Stimulated activated effector memory CD8-positive, alpha-beta T cell treated with anti-CD3 and anti-CD28 coated beads, Interleukin-12 subunit alpha, Interleukin-12 subunit beta, amount 100 ng/mL, for 72 hours (primary cell): ENCODE results near the gene ACSBG1.
"Not testable (repeated sequence)": the region's sequence is repeated elsewhere in the genome, so short reads cannot be mapped to it uniquely, and the experiment has no call there.

Source experiments
- ATAC-seq: fragments of 150-1000 bp; cut with Tn5 transposase; 2 replicates; pipeline ENCODE4 v1.10.0; 2021
- DNase-seq, 2 donors: peaks; one replicate each; pipeline ENCODE4 v3.0.0; 2021 to 2022; ENCODE audit warnings: low spot score in 2 of 2
- H3K27ac Mint-ChIP-seq: one replicate; pipeline ENCODE4 v1.8.0; 2022; ENCODE audit warnings: mild to moderate bottlenecking, mixed read lengths
- H3K36me3 Mint-ChIP-seq: one replicate; pipeline ENCODE4 v1.8.0; 2022; ENCODE audit warnings: mild to moderate bottlenecking, mixed read lengths
- H3K4me1 Mint-ChIP-seq: one replicate; pipeline ENCODE4 v1.8.0; 2022; ENCODE audit warnings: mixed read lengths
- H3K4me3 Mint-ChIP-seq: one replicate; pipeline ENCODE4 v1.8.0; 2022; ENCODE audit warnings: mild to moderate bottlenecking, mixed read lengths
- H3K9me3 Mint-ChIP-seq: one replicate; pipeline ENCODE4 v1.8.0; 2022; ENCODE audit warnings: mixed read lengths

Gene ACSBG1

GRCh38 chr15:78263351-78263781 is 29.0 kb upstream of the ACSBG1 start:
- Mint-ChIP-seq H3K27ac (peak overlapping the region; percentile 72), H3K36me3 (peaks cover 6% of the 10 kb centered on the region), H3K4me3 (peak overlapping the region; percentile 71), H3K9me3 (no peaks in the 10 kb centered on the region), H3K4me1 (peaks cover 9% of the 10 kb centered on the region)
- DNase-seq, result no peak
- no peak for ATAC-seq

DNA sequence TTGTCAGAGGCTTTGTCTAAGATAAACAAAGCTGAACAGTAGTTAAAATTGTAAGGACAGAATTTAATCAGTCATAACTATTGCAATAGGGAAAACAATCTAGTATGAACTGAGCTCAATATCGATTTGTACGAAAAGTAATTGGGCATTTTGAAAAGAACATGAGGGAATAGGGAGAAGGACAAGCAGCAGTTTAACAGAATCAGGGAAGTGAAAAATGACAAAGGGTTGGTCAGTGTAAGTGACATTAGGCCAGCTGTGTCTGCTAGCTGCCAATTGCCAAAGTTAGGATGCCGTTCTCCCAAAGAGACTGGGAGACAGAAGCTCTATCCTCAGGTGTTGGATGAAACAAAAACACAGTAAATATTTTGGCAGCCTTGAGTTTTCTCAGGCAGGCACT is 26.7 kb upstream of the ACSBG1 start:
- Mint-ChIP-seq H3K4me1 (no peaks in the 10 kb centered on the region), H3K36me3 (peaks cover 6% of the 10 kb centered on the region), H3K4me3 (no peak overlapping the region), H3K27ac (no peak overlapping the region), H3K9me3 (no peaks in the 10 kb centered on the region)
- ATAC-seq (no peak), DNase-seq (no peak)

GRCh38 chr15:78260489-78260888 is 26.1 kb upstream of the ACSBG1 start:
- H3K4me1 Mint-ChIP-seq, result no peaks in the 10 kb centered on the region
- DNase-seq, result no peak
- peak overlapping the region; percentile 70 for H3K27ac Mint-ChIP-seq
- no peak for ATAC-seq
- H3K4me3 Mint-ChIP-seq, result no peak overlapping the region
- no peaks in the 10 kb centered on the region for H3K9me3 Mint-ChIP-seq
- peaks cover 6% of the 10 kb centered on the region for H3K36me3 Mint-ChIP-seq

- H3K9me3 Mint-ChIP-seq, result no peaks in the 10 kb centered on the region
- no peaks in the 10 kb centered on the region for H3K4me1 Mint-ChIP-seq
- ATAC-seq (no peak), DNase-seq (no peak)
- H3K4me3 Mint-ChIP-seq, result no peak overlapping the region
- H3K27ac Mint-ChIP-seq, result no peak overlapping the region
- no peaks in the 10 kb centered on the region for H3K36me3 Mint-ChIP-seq
Observed at GRCh38 chr15:78259232-78259631, 24.9 kb upstream of the ACSBG1 start.

GRCh38 chr15:78257681-78258080 is 23.3 kb upstream of the ACSBG1 start:
- Mint-ChIP-seq H3K36me3 (no peaks in the 10 kb centered on the region), H3K4me3 (no peak overlapping the region), H3K4me1 (no peaks in the 10 kb centered on the region), H3K9me3 (no peaks in the 10 kb centered on the region), H3K27ac (no peak overlapping the region)
- no peak for ATAC-seq
- no peak for DNase-seq

DNA sequence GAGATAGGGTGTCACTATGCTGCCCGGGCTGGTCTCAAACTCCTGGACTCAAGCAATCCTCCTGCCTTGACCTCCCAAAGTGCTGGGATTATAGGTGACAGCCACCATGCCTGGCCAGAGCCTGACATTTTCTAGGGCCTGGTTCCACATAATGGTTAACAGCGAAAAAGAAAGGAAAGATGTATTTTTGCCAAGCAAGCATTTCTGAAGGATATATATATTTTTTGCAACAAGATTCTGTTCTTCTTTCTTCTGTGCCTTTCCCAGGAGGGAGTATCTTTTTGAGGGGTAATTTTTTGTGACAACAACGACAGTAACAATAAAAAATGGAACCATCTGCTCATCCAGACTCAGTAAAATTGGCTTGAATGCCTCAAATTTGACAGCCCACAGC is 21.7 kb upstream of the ACSBG1 start:
- no peaks in the 10 kb centered on the region for H3K4me1 Mint-ChIP-seq
- H3K36me3 Mint-ChIP-seq, result no peaks in the 10 kb centered on the region
- no peak overlapping the region for H3K4me3 Mint-ChIP-seq
- no peak for DNase-seq
- no peak for ATAC-seq
- no peak overlapping the region for H3K27ac Mint-ChIP-seq
- no peaks in the 10 kb centered on the region for H3K9me3 Mint-ChIP-seq

DNA sequence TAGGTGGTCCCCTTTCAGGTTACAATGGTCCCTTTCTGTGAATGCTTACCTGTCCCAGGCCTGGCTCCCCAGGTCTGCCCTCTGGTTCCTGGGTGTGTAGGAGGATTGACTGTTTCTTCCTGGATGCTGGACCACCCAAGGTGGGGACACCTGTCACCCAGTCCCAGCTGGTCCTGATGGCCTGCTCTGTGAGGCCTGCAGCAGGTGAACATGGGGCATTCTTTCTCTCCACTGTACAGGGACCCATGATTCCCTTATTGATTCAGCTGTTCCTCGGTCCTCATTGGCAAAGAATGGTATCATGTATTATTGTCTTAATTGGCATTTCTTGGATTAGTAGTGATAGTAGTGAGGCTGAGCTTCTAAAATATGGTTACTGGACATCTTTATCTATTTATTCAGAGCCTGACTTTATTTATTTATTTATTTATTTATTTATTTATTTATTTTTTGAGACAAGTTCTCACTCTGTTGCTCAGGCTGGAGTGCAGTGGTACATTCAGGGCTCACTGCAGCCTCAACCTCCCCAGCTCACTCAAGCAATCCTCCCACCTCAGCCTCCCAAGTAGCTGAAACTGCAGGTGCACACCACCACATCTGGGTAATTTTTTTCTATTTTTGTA is 21.2 kb upstream of the ACSBG1 start:
- DNase-seq, result no peak
- H3K36me3 Mint-ChIP-seq, result no peaks in the 10 kb centered on the region
- H3K27ac Mint-ChIP-seq, result no peak overlapping the region
- H3K4me3 Mint-ChIP-seq, result no peak overlapping the region
- no peaks in the 10 kb centered on the region for H3K4me1 Mint-ChIP-seq
- H3K9me3 Mint-ChIP-seq, result no peaks in the 10 kb centered on the region
- no peak for ATAC-seq

GRCh38 chr15:78251136-78251535 is 16.8 kb upstream of the ACSBG1 start:
- no peaks in the 10 kb centered on the region for H3K4me1 Mint-ChIP-seq
- ATAC-seq, result no peak
- H3K9me3 Mint-ChIP-seq, result no peaks in the 10 kb centered on the region
- H3K4me3 Mint-ChIP-seq, result no peak overlapping the region
- H3K27ac Mint-ChIP-seq, result no peak overlapping the region
- no peaks in the 10 kb centered on the region for H3K36me3 Mint-ChIP-seq
- no peak for DNase-seq

DNA sequence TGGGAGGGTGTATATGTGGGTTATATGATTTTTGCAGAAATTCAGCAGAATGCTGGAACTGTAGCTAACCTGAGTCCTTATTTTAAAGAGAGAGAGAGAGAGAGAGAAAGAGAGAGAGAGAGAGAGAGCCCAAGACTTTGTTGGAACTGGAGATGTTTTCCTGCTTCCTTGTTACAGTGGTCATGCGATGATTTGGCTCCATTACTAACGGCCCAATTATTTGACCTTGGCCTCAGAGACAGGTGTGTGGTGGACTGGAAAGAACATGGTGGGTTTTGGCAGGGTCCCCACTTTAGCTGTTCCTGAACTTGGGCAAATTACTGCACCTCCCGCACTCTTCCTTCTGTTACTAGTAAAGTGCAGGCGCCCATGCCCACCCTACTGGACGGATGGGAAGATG is 14.8 kb upstream of the ACSBG1 start:
- Mint-ChIP-seq H3K4me1 (no peaks in the 10 kb centered on the region), H3K9me3 (no peaks in the 10 kb centered on the region), H3K4me3 (no peak overlapping the region), H3K36me3 (no peaks in the 10 kb centered on the region), H3K27ac (no peak overlapping the region)
- DNase-seq, result no peak
- no peak for ATAC-seq

DNA sequence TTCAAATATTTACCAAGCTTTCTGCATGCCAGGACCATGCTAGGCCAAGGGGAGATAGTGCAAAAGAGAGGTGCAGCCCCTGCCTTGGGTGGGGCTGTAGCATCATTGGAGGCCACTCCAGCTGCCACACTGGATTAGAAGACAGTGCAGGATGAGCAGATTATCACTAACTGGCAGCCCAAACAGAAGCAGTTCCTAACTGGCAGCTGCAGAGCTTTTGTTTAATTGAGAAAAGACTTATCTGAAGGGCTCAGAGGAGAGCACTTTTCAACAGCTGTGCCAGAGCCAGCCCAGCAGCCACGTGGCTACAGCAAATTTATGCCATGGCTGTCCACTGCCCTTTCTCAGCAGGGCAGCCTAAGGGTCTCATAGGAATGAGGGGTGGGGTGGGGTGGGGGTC is 13.5 kb upstream of the ACSBG1 start:
- Mint-ChIP-seq H3K9me3 (no peaks in the 10 kb centered on the region), H3K27ac (no peak overlapping the region), H3K4me3 (no peak overlapping the region), H3K4me1 (no peaks in the 10 kb centered on the region), H3K36me3 (no peaks in the 10 kb centered on the region)
- ATAC-seq (no peak), DNase-seq (no peak)

GRCh38 chr15:78245976-78246620 is 11.7 kb upstream of the ACSBG1 start:
- H3K9me3 Mint-ChIP-seq, H3K36me3 Mint-ChIP-seq, H3K4me3 Mint-ChIP-seq, H3K27ac Mint-ChIP-seq, DNase-seq, ATAC-seq, H3K4me1 Mint-ChIP-seq: not testable (repeated sequence)

- not testable (repeated sequence) for H3K36me3 Mint-ChIP-seq, H3K9me3 Mint-ChIP-seq, H3K4me3 Mint-ChIP-seq, ATAC-seq, H3K4me1 Mint-ChIP-seq, DNase-seq, H3K27ac Mint-ChIP-seq
Observed at GRCh38 chr15:78245392-78245791, 11.0 kb upstream of the ACSBG1 start.

GRCh38 chr15:78244893-78245292 is 10.5 kb upstream of the ACSBG1 start:
- no peak for ATAC-seq
- Mint-ChIP-seq H3K4me3 (no peak overlapping the region), H3K36me3 (no peaks in the 10 kb centered on the region), H3K4me1 (no peaks in the 10 kb centered on the region), H3K9me3 (no peaks in the 10 kb centered on the region), H3K27ac (peak overlapping the region; percentile 12)
- no peak for DNase-seq

GRCh38 chr15:78244101-78244500 is 9.7 kb upstream of the ACSBG1 start:
- H3K4me1 Mint-ChIP-seq, result no peaks in the 10 kb centered on the region
- no peak overlapping the region for H3K27ac Mint-ChIP-seq
- DNase-seq (no peak), ATAC-seq (no peak)
- H3K4me3 Mint-ChIP-seq, result no peak overlapping the region
- H3K9me3 Mint-ChIP-seq, result no peaks in the 10 kb centered on the region
- H3K36me3 Mint-ChIP-seq, result no peaks in the 10 kb centered on the region

DNA sequence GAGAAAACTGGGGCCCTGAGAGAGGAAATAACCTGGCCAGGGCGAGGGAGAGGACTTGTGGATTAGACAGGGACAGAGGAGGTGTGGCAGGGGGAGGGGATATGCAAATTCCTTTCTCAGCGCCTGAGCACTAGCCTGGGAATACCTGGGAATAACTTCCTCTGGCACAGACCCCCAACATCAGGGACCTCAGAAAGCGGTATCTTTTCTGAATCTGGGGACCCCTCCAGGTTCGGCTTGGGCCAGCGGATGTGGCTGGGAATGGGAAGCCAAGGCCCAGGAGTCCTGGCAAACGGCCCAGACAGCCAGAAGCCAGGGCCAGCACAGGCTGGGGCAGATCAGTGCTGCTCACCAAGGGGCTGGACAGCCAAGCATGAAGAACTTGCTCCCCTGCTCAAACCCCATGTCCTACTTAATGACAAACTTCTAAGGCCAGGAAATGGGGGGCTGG is 9.2 kb upstream of the ACSBG1 start:
- no peak overlapping the region for H3K27ac Mint-ChIP-seq
- DNase-seq (no peak), ATAC-seq (no peak)
- no peaks in the 10 kb centered on the region for H3K36me3 Mint-ChIP-seq
- H3K4me1 Mint-ChIP-seq, result no peaks in the 10 kb centered on the region
- H3K9me3 Mint-ChIP-seq, result no peaks in the 10 kb centered on the region
- H3K4me3 Mint-ChIP-seq, result no peak overlapping the region

DNA sequence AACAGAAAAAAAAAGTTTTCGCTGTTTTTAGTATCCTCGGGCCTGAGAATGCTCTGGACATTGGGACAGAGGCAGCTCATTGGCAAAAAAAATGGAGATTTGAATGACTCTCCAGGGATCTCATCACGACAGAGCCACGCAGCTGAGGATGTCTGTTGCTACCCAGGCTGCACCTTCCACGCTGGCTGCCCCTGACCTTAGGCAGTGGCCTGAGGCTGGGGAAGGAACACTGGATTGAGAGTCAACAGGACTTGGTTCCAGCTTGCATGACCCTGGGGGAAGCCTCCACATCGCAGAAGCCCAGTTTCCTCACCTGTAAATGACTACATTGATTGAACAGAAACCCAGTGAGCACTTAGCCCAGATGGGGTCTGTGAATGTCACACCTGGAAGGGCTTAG is 8.7 kb upstream of the ACSBG1 start:
- Mint-ChIP-seq H3K27ac (no peak overlapping the region), H3K36me3 (no peaks in the 10 kb centered on the region), H3K9me3 (no peaks in the 10 kb centered on the region), H3K4me3 (no peak overlapping the region), H3K4me1 (no peaks in the 10 kb centered on the region)
- no peak for ATAC-seq
- no peak for DNase-seq
